Gastrocnemius medialis (tissue), 4 donors: Measurements from ENCODE around the gene ATG10. TPM values are rescaled to one million over a fixed set of nuclear protein-coding genes. Genes with fewer than 3 reads are reported as not detected.

Experiments
- ATAC-seq, 2 donors: fragments of 150-250 bp; one replicate each; pipeline ENCODE4 v1.9.1; 2016
- DNase-seq, 2 donors: peaks; one replicate each; pipeline ENCODE4 v3.0.0-alpha.2; 2019
- H3K27ac ChIP-seq, 4 donors: fragments of 200-600 bp; sonication (generic); 1 replicate in 1 of 4; 2 replicates in 3 of 4; pipeline ENCODE4 v1.5.1; 2016 to 2018; ENCODE audit warnings: mild to moderate bottlenecking in 2 of 4, moderate library complexity in 1 of 4
- H3K27me3 ChIP-seq, 3 donors: fragments of 200-600 bp; sonication (generic) in 2 of 3; 1 replicate in 1 of 3; 2 replicates in 2 of 3; pipeline versions ENCODE4 v1.5.1 to v1.6.0; 2016 to 2019; ENCODE audit warnings: mild to moderate bottlenecking in 1 of 3, moderate library complexity in 1 of 3
- H3K36me3 ChIP-seq, 2 donors: fragments of 200-600 bp; sonication (generic) in 1 of 2; one replicate each; pipeline ENCODE4 v1.5.1; 2017 to 2018
- H3K4me1 ChIP-seq, 2 donors: fragments of 200-600 bp; sonication (generic) in 1 of 2; one replicate each; pipeline ENCODE4 v1.5.1; 2016 to 2017; ENCODE audit warnings: mild to moderate bottlenecking in 2 of 2
- H3K4me3 ChIP-seq, 4 donors: fragments of 200-600 bp; sonication (generic) in 3 of 4; 1 replicate in 1 of 4; 2 replicates in 3 of 4; pipeline ENCODE4 v1.5.1; 2016 to 2019; ENCODE audit warnings: mild to moderate bottlenecking in 2 of 4
- H3K9me3 ChIP-seq, 3 donors: fragments of 200-600 bp; sonication (generic) in 2 of 3; 1 replicate in 1 of 3; 2 replicates in 2 of 3; pipeline ENCODE4 v1.5.1; 2016 to 2019
- CTCF ChIP-seq, 5 experiments: fragments of 450-650 bp in 3 of 5; fragments of 200-600 bp in 2 of 5; sonication (generic) in 2 of 5; IDR thresholded peaks in 4 of 5; conservative IDR thresholded peaks in 1 of 5; 1 replicate in 4 of 5; 2 replicates in 1 of 5; pipeline ENCODE4 v1.5.1; 2016 to 2019; ENCODE audit warnings: antibody characterized with exemption in 5 of 5, mild to moderate bottlenecking in 3 of 5, moderate library complexity in 3 of 5
- POLR2A ChIP-seq, 2 donors: fragments of 450-650 bp; IDR thresholded peaks; one replicate each; pipeline ENCODE4 v1.6.1; 2017; ENCODE audit warnings: antibody characterized with exemption in 2 of 2, mild to moderate bottlenecking in 2 of 2, moderate library complexity in 2 of 2
- in situ Hi-C, 4 donors: fragments of 200-750 bp; cut with MboI; loops; one replicate each; pipeline versions ENCODE4 v1.15.0 to v1.8.0; 2017; ENCODE audit warnings: low sequenced_read_pairs in 4 of 4
- intact Hi-C: fragments of 100-400 bp; cut with DNase I; formaldehyde crosslinking; loops from one replicate; pipeline ENCODE4 v1.15.1; 2023; ENCODE audit warnings: low total_unique reads
- total RNA-seq, 4 donors: library from RNA; depleted of rRNA; stranded (reverse); fragments of >200 nt; gene quantifications; one replicate each; pipeline versions ENCODE4 v1.1.0 to v1.2.3, GENCODE V29; 2016

The ATG10 gene
- total RNA-seq, 4 donors from 2014 or later, result 2.9 to 8.5 (median 6.0) TPM

DNA sequence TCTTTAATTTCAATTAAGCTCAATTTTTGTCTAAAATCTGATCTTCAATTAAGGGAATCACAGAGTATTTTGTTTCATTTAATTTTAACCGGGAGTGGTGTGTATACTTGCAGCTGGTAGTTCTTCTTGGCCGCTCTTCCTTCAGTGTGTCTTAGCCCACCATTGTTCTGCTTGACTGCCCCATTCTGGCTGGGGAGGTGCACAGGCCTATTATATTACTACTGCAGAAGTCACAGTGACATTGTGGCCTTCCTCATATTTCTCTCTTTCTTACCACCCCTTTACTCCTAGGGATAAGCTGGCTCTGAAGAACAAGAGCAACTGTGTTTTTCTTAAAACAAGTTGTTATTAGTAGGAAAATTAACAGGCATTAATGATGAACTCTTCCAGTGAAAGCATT, 123.7 kb downstream of the ATG10 start:
- in situ Hi-C loops, result no loop called here
- Histone ChIP-seq H3K36me3 (no peaks in the 10 kb centered on the region), H3K4me1 (no peaks in the 10 kb centered on the region), H3K9me3 (no peaks in the 10 kb centered on the region), H3K4me3 (no peak overlapping the region), H3K27ac (no peak overlapping the region), H3K27me3 (no peaks in the 10 kb centered on the region)
- DNase-seq, result no peak
- ATAC-seq, result no peak
- TF ChIP-seq POLR2A (IDR thresholded peaks at IDR 0.05) (no peak), CTCF (IDR thresholded peaks at IDR 0.05 in 4 of 5, conservative IDR thresholded peaks at IDR 0.05 in 1 of 5) (no peak)
- intact Hi-C loops, result no loop called here

DNA sequence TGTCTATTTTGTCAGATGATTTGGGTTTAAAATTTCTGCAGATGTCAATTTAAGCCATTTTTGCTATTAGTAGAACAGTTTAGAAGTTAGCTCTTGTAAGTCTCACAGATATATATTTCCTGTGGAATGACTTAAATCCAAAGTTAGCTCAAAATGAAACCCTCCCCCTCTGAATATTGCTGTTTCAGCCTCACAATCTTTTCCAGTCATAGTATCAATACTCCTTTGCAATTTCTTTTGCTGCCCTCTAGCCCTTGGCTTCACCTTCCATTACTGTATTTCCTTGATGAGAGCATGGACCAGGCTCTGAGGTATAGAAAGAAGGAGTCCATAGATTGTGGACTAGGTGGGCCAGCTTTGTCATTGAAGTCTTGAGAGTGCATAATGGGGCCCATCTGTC, 124.4 kb downstream of the ATG10 start:
- intact Hi-C loops, result no loop called here
- in situ Hi-C loops, result no loop called here
- Histone ChIP-seq H3K27me3 (no peaks in the 10 kb centered on the region), H3K4me1 (peaks cover 0 to 1% of the 10 kb centered on the region in 2 donors), H3K36me3 (no peaks in the 10 kb centered on the region), H3K27ac (no peak overlapping the region), H3K4me3 (no peak overlapping the region), H3K9me3 (no peaks in the 10 kb centered on the region)
- ATAC-seq (no peak), DNase-seq (no peak)
- no peak for TF ChIP-seq CTCF (IDR thresholded peaks at IDR 0.05 in 4 of 5, conservative IDR thresholded peaks at IDR 0.05 in 1 of 5)
- TF ChIP-seq POLR2A (IDR thresholded peaks at IDR 0.05), result no peak

GRCh38 chr5:82100303-82101077, 128.7 kb downstream of the ATG10 start:
- no peaks in the 10 kb centered on the region for H3K36me3 ChIP-seq
- no peaks in the 10 kb centered on the region for H3K9me3 ChIP-seq
- no peak overlapping the region for H3K27ac ChIP-seq
- no peaks in the 10 kb centered on the region for H3K27me3 ChIP-seq
- ATAC-seq (no peak), DNase-seq (no peak)
- TF ChIP-seq POLR2A (IDR thresholded peaks at IDR 0.05), result no peak
- TF ChIP-seq CTCF (IDR thresholded peaks at IDR 0.05 in 4 of 5, conservative IDR thresholded peaks at IDR 0.05 in 1 of 5), result no peak
- in situ Hi-C loops (loop anchor here in 1 of 4 donors (10.0 kb wide), 1 partner anchor 74 kb away; no protein-coding TSS in a partner anchor), intact Hi-C loops (loop anchor here (10.0 kb wide), 1 partner anchor 596 kb away; no protein-coding TSS in a partner anchor)
- H3K4me3 ChIP-seq, result no peak overlapping the region
- peaks cover 0 to 4% of the 10 kb centered on the region in 2 donors for H3K4me1 ChIP-seq

DNA sequence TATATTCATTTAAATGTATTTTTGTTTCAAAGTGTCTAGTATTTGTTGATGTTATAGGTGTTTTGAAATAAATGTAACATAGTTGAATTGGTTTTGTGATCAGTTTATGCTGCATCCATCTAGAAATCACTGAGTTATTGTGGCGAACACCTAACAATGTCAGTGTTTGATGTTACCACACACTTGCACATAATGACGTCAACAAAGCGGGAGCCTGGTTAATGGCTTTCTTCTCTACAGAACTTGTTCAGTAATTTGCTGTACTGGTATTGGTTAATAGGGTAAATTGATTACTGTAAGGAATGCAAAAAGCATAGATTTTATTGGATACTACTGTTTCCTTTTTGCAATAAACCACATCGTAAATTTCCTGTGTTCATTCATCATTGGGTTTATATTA, 133.0 kb downstream of the ATG10 start:
- intact Hi-C loops, result loop anchor here (5.0 to 10.0 kb wide), 2 partner anchors 133 to 600 kb away; partner anchors contain the start of gene ATG10
- H3K9me3 ChIP-seq, result no peaks in the 10 kb centered on the region
- H3K27ac ChIP-seq, result no peak overlapping the region

More for the DNA sequence above, 133.0 kb downstream of the ATG10 start:
- Histone ChIP-seq H3K4me3 (no peak overlapping the region), H3K4me1 (peaks cover 7 to 22% of the 10 kb centered on the region in 2 donors), H3K36me3 (no peaks in the 10 kb centered on the region), H3K27me3 (no peaks in the 10 kb centered on the region)
- no peak for ATAC-seq
- TF ChIP-seq CTCF (IDR thresholded peaks at IDR 0.05 in 4 of 5, conservative IDR thresholded peaks at IDR 0.05 in 1 of 5), result no peak
- TF ChIP-seq POLR2A (IDR thresholded peaks at IDR 0.05), result no peak
- in situ Hi-C loops, result loop anchor here in 2 of 4 donors (5.0 to 10.0 kb wide), 2 partner anchors 57 to 70 kb away; no protein-coding TSS in a partner anchor
- DNase-seq, result no peak
